Dendritic cell treated with granulocyte-macrophage colony-stimulating factor and Interleukin-4, amounts not matched to agents 40 ng/mL and 50 ng/mL, for 4 days (primary cell): ENCODE data around the gene DPH2.

Source experiments
- H3K27ac Mint-ChIP-seq: one replicate; pipeline ENCODE4 v1.8.0; 2022; ENCODE audit warnings: mild to moderate bottlenecking, mixed read lengths
- H3K27me3 Mint-ChIP-seq: one replicate; pipeline ENCODE4 v1.8.0; 2022; ENCODE audit warnings: mild to moderate bottlenecking, mixed read lengths
- H3K36me3 Mint-ChIP-seq: one replicate; pipeline ENCODE4 v1.8.0; 2022; ENCODE audit warnings: low read depth, mixed read lengths
- H3K4me1 Mint-ChIP-seq: one replicate; pipeline ENCODE4 v1.8.0; 2022; ENCODE audit warnings: low read depth, mixed read lengths
- H3K4me3 Mint-ChIP-seq: one replicate; pipeline ENCODE4 v1.8.0; 2022; ENCODE audit warnings: mild to moderate bottlenecking, moderate library complexity, mixed read lengths
- H3K9me3 Mint-ChIP-seq: one replicate; pipeline ENCODE4 v1.8.0; 2022; ENCODE audit warnings: mixed read lengths
- intact Hi-C: fragments of 100-400 bp; cut with micrococcal nuclease; formaldehyde crosslinking; loops from one replicate; pipeline ENCODE4 v1.15.0; 2022

DPH2 gene

DNA sequence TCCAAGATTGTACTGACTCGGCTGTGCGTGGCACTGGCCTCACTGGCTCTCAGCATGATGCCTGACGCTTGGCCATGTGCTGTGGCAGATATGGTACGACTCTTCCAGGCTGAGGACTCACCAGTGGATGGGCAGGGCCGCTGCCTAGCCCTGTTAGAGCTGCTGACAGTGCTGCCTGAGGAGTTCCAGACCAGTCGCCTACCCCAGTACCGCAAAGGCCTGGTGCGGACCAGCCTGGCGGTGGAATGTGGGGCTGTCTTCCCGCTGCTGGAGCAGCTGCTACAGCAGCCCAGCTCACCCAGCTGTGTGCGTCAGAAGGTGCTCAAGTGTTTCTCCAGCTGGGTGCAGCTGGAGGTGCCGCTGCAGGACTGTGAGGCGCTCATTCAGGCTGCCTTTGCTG, 20.1 kb upstream of the DPH2 start:
- intact Hi-C loops: loop anchor here (10.0 kb wide), 1 partner anchor 85 kb away; the partner anchor contains the start of gene SLC6A9
- peaks cover 47% of the 10 kb centered on the region for H3K36me3 Mint-ChIP-seq
- H3K4me3 Mint-ChIP-seq: no peak overlapping the region
- H3K9me3 Mint-ChIP-seq: no peaks in the 10 kb centered on the region
- peaks cover 63% of the 10 kb centered on the region for H3K4me1 Mint-ChIP-seq
- H3K27ac Mint-ChIP-seq: no peak overlapping the region
- H3K27me3 Mint-ChIP-seq: no peaks in the 10 kb centered on the region

DNA sequence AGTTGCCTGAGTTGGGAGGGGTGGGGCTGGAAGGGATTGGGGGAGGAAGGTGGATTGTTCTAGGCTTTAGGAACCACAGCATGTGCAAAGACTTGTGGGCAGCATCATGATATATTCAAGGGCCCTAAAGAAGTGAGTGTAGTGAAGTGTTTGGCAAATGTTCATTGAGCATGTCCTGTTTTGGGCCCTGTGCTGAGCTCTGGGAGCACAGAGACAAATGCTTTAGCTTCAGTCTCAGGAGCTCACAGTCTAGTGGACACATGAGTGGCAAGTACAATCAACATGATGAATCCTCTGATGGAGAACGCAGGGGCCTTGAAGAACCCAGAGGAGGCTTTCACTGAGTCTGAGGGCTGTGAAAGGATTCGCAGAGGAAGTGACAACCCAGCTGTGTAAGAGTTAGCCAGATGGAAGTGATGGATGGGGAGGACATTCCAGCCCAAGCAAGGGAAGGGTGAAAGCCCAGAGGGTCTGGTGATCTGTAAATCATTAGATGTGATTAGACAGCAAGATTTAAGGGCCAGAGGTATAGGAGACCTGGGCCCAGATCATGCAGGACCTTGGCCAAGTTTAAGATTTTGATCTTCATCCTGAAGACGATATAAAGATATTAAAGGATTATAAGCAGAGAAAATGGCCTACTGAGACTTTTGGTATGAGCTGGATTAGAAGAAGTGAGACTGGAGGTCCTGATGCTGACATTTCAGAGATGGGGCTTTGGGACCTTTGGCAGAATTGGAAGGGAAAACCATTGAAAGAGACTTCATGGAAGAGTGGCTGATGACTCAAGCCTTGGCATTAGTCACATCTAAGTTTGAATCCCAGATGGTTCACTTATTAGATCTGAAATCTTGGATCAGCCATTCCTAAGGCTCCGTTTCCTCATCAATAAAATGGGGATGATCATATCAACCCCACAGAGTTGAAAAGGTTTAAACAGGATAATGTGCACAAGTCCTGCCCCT, 18.5 kb upstream of the DPH2 start:
- Mint-ChIP-seq H3K9me3 (no peaks in the 10 kb centered on the region), H3K27me3 (no peaks in the 10 kb centered on the region), H3K4me3 (no peak overlapping the region), H3K27ac (no peak overlapping the region), H3K4me1 (peaks cover 46% of the 10 kb centered on the region), H3K36me3 (peaks cover 57% of the 10 kb centered on the region)
- intact Hi-C loops: no loop called here

GRCh38 chr1:43952731-43953346, 17.0 kb upstream of the DPH2 start:
- Mint-ChIP-seq H3K9me3 (no peaks in the 10 kb centered on the region), H3K4me3 (no peak overlapping the region), H3K27ac (peak overlapping the region; percentile 25), H3K27me3 (no peaks in the 10 kb centered on the region), H3K36me3 (peaks cover 63% of the 10 kb centered on the region), H3K4me1 (peaks cover 38% of the 10 kb centered on the region)
- intact Hi-C loops: no loop called here

DNA sequence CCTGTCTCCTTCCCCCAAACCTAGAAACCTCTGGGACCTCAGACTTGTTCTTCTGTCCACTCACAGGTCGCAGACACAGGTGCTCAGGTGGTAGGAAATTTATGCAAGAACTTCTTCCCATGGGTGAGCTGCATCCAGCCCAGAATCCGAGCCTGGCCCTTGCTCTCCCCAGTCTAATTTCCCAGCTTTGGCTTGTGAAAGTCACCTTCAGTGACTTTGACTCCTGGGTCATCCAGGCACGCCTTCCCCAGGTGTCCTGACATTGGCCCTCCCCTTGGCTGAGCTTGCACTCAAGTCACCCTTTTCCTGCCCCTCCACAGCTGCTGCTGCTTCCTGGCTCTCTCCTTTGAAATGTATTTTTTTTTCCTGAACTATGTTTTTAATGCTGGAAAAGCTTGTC, 16.4 kb upstream of the DPH2 start:
- Mint-ChIP-seq H3K4me1 (peaks cover 33% of the 10 kb centered on the region), H3K27ac (peak overlapping the region; percentile 25), H3K27me3 (no peaks in the 10 kb centered on the region), H3K9me3 (no peaks in the 10 kb centered on the region), H3K4me3 (no peak overlapping the region), H3K36me3 (peaks cover 68% of the 10 kb centered on the region)
- intact Hi-C loops: no loop called here

DNA sequence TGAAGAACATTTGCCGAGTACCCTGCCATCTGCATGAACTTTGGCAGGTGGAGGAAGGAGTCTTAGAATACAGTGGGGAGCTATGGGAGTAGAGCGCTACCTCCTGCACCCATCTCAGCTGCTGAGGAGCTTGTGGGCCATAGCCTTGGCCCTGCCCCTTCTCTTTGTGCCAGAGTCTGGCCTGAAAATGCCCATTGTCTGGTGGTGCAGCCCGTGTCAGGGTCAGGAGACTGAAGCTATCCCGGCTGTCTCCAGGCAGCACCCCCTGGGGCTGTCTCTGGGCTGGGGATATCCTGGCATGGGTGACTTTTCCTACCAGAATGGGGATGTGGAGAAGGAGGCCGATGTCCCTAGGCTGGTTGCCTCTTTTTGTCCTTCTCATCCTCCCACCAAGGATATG, 15.8 kb upstream of the DPH2 start:
- Mint-ChIP-seq H3K4me1 (peaks cover 26% of the 10 kb centered on the region), H3K36me3 (peaks cover 71% of the 10 kb centered on the region), H3K9me3 (no peaks in the 10 kb centered on the region), H3K27me3 (no peaks in the 10 kb centered on the region), H3K27ac (no peak overlapping the region), H3K4me3 (no peak overlapping the region)
- intact Hi-C loops: no loop called here

DNA sequence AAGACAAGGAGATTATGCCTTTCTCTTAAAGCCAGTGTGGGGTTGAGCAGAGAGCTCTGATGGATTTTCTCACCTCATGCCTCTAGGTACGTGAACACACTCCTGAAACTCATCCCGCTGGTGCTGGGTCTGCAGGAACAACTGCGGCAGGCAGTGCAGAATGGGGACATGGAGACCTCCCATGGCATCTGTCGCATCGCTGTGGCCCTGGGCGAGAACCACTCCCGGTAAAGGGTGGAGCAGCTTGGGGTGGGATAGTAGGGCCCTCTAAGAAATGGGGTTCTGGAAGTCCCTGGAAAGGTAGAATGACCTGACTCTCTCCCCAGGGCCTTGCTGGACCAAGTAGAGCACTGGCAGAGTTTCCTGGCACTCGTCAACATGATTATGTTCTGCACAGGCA, 13.6 kb upstream of the DPH2 start:
- peaks cover 68% of the 10 kb centered on the region for H3K36me3 Mint-ChIP-seq
- H3K4me1 Mint-ChIP-seq: peaks cover 5% of the 10 kb centered on the region
- no peaks in the 10 kb centered on the region for H3K27me3 Mint-ChIP-seq
- no peak overlapping the region for H3K27ac Mint-ChIP-seq
- intact Hi-C loops: no loop called here
- H3K4me3 Mint-ChIP-seq: no peak overlapping the region
- no peaks in the 10 kb centered on the region for H3K9me3 Mint-ChIP-seq

GRCh38 chr1:43957407-43958040, 12.3 kb upstream of the DPH2 start:
- no peaks in the 10 kb centered on the region for H3K27me3 Mint-ChIP-seq
- H3K4me3 Mint-ChIP-seq: no peak overlapping the region
- intact Hi-C loops: no loop called here
- no peaks in the 10 kb centered on the region for H3K9me3 Mint-ChIP-seq
- no peak overlapping the region for H3K27ac Mint-ChIP-seq
- H3K36me3 Mint-ChIP-seq: peaks cover 71% of the 10 kb centered on the region
- peaks cover 5% of the 10 kb centered on the region for H3K4me1 Mint-ChIP-seq

- peaks cover 73% of the 10 kb centered on the region for H3K36me3 Mint-ChIP-seq
- no peak overlapping the region for H3K4me3 Mint-ChIP-seq
Measured at GRCh38 chr1:43958351-43959255, 11.2 kb upstream of the DPH2 start.

DNA sequence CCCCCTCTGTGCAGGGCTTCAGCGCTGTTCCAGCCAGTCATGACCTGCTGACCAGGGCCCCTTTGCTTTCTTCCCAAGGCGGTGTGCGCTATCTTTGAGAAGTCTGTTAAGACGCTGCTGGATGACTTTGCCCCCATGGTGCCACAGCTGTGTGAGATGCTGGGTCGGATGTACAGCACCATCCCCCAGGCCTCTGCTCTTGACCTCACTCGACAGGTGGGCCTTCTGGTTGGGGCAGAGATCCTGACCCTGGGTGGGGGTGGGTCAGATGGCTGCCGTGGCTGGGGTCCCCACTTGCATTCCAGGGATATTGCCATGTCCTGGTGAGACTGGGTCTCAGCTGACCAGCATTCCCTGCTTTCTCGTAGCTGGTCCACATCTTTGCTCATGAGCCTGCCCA, 9.0 kb upstream of the DPH2 start:
- intact Hi-C loops: no loop called here
- no peaks in the 10 kb centered on the region for H3K27me3 Mint-ChIP-seq
- H3K36me3 Mint-ChIP-seq: peaks cover 62% of the 10 kb centered on the region
- H3K4me3 Mint-ChIP-seq: no peak overlapping the region
- no peaks in the 10 kb centered on the region for H3K9me3 Mint-ChIP-seq
- peaks cover 6% of the 10 kb centered on the region for H3K4me1 Mint-ChIP-seq
- no peak overlapping the region for H3K27ac Mint-ChIP-seq

More at GRCh38 chr1:43958351-43959255, 11.2 kb upstream of the DPH2 start:
- Mint-ChIP-seq H3K27ac (no peak overlapping the region), H3K9me3 (no peaks in the 10 kb centered on the region), H3K4me1 (peaks cover 6% of the 10 kb centered on the region), H3K27me3 (no peaks in the 10 kb centered on the region)
- intact Hi-C loops: no loop called here

DNA sequence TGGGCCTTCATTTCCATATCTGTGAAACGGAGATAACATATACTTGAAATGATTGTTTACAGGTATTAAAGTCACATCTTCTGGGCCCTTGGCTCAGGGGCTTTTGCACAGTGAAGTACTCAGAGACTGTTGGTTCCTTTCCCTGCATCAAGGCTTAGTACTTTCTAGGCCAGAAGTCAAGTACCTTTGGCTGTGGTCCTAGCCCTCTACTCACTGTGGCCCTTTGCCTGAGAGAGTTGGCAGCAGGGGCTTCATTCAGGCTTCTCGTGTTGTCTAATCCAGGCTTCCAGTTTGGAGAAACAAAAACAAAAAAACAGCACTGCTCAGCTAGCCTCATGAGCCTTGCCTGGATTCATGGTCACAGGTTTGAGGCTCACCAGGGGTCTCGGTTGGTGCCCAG, 8.1 kb upstream of the DPH2 start:
- Mint-ChIP-seq H3K27me3 (no peaks in the 10 kb centered on the region), H3K36me3 (peaks cover 53% of the 10 kb centered on the region), H3K4me3 (no peak overlapping the region), H3K9me3 (no peaks in the 10 kb centered on the region), H3K4me1 (peaks cover 6% of the 10 kb centered on the region), H3K27ac (no peak overlapping the region)
- intact Hi-C loops: no loop called here

GRCh38 chr1:43962324-43962723, 7.5 kb upstream of the DPH2 start:
- Mint-ChIP-seq H3K9me3 (no peaks in the 10 kb centered on the region), H3K27me3 (no peaks in the 10 kb centered on the region), H3K4me3 (no peak overlapping the region), H3K36me3 (peaks cover 47% of the 10 kb centered on the region), H3K27ac (no peak overlapping the region), H3K4me1 (peaks cover 6% of the 10 kb centered on the region)
- intact Hi-C loops: no loop called here

DNA sequence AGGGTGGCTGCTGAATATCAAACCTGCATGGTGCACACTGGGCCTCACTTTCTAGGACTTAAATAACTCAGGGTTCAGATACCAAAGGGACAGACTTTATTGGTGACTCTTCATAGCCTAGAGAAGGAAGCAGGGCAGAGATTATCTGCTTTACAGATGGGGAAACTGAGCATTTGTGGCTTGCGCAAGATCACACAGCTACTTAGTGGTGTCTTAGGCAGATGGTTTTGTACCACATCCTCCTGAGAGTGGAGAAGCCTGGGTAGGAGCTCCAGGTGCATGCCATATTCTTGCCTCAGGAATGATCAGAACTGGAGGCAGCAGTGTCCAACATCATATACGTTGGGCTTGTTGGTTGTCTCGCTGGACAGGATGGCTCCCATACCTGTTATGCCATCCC, 6.8 kb upstream of the DPH2 start:
- no peaks in the 10 kb centered on the region for H3K27me3 Mint-ChIP-seq
- H3K27ac Mint-ChIP-seq: no peak overlapping the region
- peaks cover 6% of the 10 kb centered on the region for H3K4me1 Mint-ChIP-seq
- H3K9me3 Mint-ChIP-seq: no peaks in the 10 kb centered on the region
- no peak overlapping the region for H3K4me3 Mint-ChIP-seq
- intact Hi-C loops: no loop called here
- peaks cover 40% of the 10 kb centered on the region for H3K36me3 Mint-ChIP-seq

DNA sequence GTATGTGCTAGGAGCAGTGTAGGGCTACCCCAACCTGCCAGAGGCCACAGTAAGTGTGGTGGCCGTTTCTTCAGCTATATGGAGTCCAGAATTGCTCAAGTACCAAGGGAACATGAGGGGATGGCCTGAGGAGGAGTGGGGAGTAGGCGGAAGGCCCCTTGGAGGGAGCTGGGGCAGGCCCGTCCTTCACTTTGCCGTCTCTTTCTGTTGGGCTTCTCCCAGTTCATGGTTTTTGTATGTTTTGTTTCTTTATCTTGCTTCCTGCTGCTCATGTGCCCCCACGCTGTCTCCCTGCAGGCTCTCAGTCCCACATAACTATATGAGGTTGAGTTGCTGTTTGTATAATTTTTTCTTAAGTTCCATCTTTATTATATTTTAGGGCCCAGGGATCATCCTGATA, 5.9 kb upstream of the DPH2 start:
- H3K27ac Mint-ChIP-seq: no peak overlapping the region
- H3K4me1 Mint-ChIP-seq: peaks cover 6% of the 10 kb centered on the region
- intact Hi-C loops: no loop called here
- H3K4me3 Mint-ChIP-seq: no peak overlapping the region
- H3K27me3 Mint-ChIP-seq: no peaks in the 10 kb centered on the region
- no peaks in the 10 kb centered on the region for H3K9me3 Mint-ChIP-seq
- peaks cover 31% of the 10 kb centered on the region for H3K36me3 Mint-ChIP-seq
